Effector CD4-positive, alpha-beta T cell (primary cell): Measurements from ENCODE around the gene COX10.
"Not testable (repeated sequence)": the region's sequence is repeated elsewhere in the genome, so short reads cannot be mapped to it uniquely, and the experiment has no call there.

ENCODE experiments used
- DNase-seq: peaks from one replicate; pipeline ENCODE4 v3.0.0-alpha.2; 2020

COX10 gene

DNA sequence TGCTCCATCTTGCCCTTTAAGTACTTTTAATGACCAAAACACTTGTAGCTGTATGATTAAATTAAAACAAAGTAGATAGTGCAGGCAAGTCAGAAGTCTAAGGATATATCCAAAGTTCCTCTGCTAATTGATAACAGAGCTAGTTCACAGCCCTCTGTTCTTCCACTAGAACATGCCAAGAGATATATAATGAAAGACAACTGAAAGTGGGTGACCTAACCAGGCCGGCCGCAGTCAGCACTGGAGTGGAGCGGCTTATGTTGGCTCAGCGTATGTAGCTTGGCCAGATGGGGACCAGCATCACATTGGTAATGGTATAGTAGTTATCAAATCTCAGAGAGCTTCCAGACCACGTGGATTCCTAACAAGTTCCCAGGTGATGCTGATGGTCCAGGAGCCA is 115.2 kb downstream of the COX10 start:
- not testable (repeated sequence) for DNase-seq

DNA sequence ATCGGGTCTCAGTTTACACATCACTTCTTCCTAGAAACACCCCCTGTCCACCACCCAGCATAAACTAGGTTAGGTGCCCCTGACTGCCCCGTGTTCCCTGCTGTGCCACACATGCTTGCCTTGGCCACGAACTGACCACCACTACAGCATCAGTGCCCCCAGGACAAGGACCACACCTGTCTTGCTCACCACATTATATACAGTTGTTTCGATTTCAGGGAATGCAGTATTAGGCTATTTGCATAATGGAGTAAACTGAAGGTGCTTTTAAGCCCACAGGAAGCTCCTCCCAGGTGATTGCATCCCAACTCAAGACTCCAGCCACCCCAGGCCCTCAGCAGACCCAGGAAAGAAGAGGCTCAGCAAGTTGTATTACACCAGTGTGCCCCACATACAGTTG is 117.1 kb downstream of the COX10 start:
- not testable (repeated sequence) for DNase-seq

DNA sequence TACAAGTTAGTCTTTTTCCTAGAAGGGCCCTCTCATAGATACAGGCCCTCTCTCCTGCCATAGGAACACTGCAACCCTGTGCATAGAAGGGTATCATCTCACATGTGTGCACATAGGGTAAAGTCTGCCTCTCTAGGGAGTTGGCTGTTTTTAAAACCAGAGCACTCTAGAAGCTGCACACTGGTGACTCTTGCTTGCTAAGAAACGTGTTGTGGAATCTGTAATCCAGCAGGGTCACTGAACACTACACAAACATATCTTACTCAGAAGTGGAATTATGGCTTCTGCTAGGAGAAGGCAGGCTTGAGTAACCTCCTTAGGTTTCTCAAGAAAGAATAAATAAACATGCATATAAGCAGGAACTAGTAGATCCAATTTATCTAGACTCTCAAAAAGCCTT is 121.5 kb downstream of the COX10 start:
- DNase-seq = not testable (repeated sequence)

DNA sequence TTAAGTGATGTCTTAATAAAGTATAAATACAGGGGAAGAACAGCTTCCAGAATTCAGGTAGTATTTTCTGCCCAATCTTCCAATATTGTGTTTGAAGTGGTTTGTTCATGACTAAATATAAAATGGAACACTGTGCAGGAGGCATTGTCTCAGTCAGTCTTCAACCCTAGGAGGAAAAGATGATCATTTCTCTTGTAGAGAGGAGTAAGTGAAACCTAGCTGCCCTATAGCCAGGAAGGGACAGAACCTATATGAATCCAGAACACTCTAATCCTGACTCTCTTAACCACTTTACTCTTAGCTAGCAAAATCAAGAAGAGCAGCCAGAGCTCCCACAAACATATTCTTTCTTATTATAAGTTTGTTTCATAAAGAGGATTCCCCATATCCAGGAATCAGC is 122.2 kb downstream of the COX10 start:
- not testable (repeated sequence) for DNase-seq

DNA sequence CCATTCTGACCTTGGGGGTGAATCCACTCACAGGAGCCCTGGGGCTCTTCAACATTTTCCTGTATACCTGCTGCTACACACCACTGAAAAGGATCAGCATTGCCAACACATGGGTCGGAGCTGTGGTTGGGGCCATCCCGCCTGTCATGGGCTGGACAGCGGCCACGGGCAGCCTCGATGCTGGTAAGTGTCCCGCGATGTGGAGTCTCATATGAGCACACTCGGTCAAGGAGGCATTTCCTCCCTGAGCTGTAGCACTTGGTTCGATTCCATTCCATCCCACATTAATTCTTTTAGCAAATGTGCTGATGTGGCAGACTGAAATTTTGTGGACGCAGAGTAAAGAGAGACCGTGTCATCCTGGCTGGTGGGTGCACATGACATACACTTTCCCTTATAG is 122.7 kb downstream of the COX10 start:
- DNase-seq = not testable (repeated sequence)

DNA sequence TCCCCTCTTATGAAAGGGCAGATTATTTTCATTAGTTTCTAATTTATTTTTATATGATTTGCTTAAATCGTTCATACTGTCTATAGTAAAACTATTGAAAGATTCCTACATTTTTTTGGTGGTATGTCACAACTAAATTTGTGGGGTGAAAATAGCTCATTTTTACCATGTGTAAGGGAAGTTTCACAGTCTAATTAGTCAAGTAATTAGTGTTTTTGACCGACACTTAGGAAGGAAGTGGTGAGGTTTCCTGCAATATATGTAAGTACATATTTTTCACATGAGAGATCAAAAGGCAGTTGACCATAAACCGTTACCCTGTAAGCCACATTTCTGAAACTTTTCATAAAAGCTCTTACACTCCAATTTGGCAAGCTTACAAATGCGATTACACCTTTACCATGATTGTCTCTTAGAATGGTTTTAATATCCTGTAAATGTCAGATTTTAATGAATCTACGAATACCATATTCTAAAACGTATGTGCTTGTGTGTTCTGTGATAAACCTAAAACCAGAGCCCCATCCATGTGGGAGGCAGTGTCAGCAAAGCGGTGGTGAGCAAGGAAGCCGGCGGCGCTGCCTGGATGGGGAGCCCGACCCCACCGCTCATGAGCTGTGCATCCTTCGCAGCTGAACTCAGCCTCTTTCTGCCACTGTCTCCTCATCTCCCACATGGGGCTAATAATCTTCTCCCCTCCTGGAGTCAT is 123.5 kb downstream of the COX10 start:
- DNase-seq = not testable (repeated sequence)

DNA sequence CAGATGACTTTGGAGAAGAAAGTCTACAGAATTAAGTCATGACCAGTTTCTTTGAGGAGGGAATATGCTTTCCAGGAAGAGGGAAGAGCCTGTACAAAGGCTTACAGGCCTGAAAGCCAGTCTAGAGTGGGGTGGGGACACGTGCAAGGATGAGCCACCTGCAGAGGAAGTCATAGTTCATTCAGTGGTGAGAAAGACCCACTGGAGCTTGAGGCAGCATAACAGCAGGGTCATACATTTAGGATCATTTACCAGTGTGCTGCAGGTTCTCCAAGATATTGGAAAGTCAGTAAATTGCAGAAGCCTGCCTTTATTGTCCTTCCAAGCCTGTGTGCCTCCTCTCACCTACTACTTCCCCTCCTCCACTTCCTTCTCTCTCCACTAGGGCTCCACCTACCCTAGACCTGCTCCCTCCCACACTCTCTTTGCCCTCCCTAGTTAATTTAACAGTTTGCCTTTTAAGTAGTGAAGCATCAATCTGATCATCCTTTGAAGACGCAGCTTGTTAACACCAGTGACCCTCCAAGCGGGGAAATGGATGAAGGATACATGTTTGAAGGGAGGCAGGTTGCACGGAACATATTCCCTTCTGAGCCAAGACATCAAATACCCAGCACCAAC is 127.2 kb downstream of the COX10 start:
- DNase-seq = no peak

DNA sequence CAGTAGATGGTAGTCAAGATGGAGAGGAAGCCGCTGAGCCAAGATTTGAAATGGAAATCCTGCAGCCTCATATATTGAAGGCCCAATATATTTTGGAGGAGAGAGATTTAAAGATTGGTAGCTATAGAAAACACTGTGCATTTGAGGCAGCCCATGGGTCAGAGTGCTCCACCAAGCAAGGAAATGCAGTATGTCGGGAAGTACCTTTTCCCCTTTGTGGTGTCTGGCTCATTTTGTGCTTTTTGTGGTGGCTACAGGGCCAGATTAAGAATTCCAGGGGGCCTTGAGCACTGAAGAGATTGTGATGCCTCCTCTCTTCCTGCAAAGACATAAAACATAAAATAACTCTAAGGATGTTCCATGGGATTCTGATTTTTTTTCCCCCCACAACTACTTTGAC is 127.8 kb downstream of the COX10 start:
- no peak for DNase-seq

DNA sequence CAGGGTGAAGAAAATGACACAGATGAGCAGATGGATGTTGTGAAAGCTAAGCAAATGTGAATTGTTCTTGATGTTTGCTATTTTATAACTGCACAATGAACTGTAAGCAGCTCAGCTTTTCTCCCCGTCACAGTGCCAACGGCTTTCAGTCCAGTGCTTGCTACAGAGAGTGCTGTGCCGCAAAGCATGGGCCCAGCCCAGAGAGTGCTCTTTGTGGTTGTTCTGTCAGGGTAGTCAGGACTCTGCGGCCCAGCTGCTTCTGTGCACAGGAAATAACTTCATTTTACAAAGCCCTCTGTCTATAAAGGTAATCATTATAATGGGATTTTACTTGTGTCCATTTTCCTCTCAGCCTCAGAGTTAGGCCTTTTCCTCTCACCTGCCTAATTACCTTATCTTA is 128.3 kb downstream of the COX10 start:
- peak; percentile 38 for DNase-seq

DNA sequence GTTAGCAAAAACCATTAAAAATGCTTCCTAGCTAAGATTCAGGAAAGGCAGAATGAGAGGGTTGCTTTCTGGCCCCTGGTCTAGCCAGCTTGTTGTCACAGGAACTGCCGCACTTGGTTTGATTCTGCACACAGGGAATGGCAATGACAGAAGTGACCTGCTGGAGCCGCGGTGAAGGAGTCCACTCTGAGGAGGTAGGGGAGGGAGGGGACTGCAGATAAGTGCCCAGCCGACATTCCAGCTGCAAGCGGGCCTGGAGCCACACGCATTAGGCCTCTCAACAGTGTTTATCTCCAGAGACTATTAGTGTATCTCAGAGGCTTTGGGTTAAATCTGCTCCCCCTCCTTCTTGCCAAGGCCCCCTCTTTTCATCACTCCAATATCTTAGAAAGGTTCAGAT is 128.7 kb downstream of the COX10 start:
- DNase-seq = no peak

DNA sequence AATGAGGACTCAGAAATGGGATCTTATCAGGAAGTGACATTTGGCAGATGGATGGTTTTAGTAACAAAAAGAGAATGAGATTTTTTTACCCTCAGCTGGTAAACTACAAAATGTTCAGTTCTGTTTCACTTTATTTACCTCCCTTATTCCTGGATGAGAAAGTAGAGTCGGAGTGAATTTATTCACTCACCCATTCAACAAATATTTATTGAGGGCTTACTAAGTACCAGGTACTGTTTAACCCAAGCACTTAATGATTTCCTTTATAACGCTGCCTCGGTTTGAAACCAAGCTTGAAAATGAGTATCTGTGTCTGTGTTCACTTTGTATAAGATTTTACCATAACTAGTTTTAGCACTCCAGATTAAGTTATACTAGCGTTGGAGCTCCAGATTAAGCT is 129.3 kb downstream of the COX10 start:
- no peak for DNase-seq

DNA sequence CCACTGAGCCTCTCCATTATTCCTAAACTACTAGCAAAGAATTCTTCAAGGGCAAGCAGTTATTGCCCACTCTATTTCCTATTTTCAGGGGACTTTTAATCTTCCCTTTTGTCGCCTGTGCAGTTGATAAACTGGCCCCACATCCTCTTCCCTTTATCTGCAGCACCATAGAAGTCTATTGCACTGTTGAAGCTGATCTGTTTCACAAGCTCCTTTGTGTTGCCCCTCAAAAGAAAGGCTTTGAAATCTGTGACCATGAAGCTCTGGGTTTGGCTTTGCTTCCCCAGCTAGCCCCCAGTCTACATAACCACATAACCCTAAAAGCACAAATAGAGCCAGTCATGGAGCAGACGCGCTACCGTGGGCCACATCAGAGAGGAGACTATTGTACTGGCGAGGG is 130.3 kb downstream of the COX10 start:
- DNase-seq = no peak

DNA sequence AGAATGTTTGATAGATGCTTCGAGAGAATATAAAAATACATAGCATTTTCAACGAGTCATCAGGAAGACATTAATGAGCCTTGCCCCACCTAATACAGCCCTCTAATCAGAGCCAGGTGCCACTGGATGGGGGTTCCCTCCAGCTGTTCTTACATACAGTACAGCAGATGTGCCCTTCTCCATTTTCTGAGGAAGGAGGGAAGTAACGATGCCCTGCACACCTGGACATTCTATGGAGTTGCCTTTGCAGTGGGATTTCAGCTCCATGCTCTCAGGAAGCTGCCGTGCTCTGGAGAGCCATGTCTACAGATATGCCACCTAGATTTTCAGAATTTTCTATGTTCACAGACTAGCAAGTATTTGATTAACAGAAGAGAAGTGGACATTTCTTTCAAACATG is 131.1 kb downstream of the COX10 start:
- no peak for DNase-seq

DNA sequence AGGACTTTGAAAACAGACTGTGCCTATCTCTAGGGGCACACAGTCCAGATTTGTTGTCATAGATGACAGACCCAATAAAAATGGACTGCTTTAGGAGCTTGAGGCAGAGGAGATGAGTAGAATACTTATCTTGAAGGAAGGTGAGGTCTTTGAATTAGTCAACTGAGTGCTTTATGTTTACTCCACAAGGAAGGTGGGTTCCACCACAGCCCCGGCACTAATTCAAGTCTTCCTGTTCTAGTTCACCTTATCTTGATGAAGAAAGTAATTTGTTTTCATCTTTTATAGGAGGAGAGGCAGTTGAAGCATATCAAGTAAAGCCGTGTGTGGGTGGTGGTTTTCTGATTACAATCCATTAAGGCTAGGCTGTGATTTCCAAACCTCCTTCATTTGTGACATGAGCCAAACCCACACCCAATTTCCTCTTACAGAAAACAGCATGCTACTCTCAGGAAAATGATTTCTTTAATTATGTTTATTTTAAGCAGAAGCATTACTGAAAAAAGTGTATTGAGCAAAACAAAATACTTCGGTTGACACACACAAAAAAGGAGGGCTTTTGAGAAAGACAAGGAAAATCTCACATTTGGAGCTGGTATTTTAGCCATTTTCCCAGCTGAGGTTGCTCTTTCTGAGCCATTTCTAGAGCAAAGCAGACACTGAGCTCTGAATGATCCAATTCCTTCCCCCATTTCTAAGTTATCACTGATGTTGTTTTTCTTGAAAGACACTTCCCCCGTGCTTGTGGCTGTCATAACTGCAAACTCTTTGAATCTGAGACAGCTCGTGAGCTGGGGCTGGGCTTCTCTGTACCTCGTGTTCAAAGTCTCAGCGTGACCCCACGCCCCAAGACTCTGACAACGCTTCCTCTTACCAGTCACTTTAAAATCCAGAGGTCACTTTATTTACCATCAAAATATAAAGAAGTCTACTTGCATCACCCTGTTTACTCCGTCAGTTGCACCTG is 132.0 kb downstream of the COX10 start:
- peak; percentile 67 for DNase-seq

DNA sequence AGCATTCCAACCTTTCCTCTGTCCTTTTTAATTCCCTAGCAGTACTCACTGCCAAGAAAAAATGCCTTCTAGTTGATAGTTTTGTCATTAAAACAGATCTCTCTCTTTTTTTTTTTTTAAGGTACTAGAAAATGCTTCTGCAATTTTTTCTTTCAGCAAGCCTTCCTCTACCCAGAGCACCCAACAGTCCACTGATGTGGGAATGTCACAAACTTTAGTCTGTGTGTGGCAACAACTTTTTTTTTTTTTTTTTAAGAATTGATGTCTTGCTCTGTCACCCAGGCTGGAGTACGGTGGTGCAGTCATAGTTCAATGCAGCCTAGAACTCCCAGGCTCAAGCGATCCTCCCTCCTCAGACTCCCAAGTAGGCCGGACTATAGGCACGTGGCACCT is 132.7 kb downstream of the COX10 start:
- no peak for DNase-seq

DNA sequence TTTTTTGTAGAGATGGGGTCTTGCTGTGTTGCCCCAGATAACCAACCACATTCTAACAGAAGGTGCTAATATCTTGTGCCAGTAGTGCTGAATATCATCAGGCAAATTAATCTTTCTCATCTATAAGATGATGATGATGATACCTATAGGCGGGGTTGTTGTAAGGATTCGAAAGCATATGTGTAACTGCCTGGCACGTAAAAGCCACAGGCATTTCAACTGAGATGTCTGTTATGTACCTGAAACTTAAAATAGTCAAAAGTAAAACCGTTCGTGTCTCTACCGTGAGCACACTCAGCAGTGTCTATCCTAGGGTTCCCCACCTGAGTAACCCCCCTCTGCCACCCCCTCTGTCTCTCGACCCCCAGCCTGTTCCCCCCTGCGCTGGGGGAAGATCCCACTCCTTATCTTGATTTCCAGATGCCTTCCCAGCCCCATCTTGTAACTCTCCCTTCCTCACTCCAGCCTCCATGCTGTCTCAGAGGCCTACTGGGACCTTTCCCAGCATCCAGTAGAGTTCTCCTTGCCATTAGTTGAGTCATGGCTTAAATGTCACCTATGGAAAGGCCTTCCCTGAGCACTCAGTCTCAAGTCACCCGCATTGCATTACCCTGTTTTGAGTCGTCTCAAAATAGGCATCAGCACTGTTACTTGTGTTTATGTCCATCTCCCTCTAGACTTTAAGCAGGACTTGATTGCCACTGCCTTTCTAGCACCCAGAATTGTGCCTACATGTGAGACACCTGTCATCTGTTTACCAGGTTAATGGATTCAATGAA is 133.3 kb downstream of the COX10 start:
- no peak for DNase-seq

DNA sequence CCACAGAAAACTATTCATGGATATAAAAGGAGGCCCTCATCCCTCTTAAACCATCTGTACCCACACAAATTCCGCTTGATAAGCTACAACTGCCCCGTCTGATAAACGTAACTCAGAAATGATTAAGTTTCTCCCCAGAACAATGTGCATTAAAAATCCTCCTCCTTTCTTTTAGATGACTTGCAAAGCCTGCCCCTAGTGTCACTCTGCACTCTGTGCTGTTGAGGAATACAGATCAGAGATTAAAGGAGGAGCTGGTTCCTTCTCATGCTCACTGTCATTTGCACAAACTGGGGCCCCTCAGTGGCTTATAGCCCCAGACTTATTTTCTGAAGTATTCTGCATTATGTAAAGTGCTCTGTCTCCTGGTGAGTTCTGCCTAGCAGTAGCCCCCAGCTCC is 134.1 kb downstream of the COX10 start:
- peak; percentile 28 for DNase-seq

DNA sequence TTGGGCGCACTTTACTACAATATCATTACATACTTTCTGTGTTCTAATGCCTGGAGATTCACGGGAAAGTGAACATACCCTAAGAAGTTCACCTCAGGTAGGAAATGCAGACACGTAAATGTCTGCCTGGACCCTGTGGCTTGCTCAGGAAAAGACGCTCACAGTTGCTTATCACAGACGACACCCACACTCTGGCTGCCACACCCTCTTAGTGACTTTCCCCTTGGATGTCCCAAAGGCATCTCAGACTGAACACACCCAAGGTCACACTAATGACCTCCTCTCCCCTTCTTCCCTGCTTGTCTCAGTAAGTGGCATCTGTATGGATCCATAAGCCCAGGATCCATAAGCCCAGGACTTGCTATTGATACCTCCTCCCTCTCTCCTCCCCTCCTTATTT is 134.8 kb downstream of the COX10 start:
- DNase-seq = no peak

DNA sequence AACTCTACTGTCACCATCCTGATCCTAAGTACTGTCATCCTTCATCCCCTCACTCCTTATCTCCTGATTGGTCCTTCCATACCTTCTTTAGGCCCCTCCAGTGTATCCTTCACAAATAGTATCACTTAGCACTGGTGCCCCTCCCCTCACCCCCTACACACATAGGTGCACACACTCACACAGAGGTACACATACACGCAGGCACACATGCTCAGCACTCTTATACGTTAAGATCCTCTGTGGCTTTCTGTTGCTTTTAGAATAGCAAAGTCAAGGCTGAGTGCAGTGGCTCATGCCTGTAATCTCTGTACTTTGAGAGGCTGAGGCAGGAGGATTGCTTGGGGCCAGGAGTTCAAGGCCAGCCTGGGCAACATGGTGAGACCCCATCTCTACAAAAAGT is 135.2 kb downstream of the COX10 start:
- DNase-seq = no peak

DNA sequence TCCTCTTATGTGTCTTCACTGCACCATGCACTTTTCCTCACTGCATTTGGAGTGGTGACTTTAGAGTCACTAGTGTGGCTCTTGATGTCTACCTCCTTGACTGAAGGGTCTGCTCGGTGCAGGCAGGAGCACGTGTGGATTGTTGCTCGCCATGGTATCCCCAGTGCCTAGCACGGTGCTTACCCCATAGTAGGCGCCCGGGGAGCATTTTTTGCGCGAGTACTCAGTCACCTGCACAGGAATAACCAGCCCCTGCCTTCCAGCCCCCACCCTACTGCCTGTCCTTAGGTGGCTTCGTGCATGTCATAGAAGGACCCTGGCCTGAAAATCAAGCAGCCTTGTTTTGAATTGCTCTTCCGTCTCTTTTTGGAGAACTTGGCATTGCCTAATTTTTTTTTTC is 136.1 kb downstream of the COX10 start:
- DNase-seq = no peak

DNA sequence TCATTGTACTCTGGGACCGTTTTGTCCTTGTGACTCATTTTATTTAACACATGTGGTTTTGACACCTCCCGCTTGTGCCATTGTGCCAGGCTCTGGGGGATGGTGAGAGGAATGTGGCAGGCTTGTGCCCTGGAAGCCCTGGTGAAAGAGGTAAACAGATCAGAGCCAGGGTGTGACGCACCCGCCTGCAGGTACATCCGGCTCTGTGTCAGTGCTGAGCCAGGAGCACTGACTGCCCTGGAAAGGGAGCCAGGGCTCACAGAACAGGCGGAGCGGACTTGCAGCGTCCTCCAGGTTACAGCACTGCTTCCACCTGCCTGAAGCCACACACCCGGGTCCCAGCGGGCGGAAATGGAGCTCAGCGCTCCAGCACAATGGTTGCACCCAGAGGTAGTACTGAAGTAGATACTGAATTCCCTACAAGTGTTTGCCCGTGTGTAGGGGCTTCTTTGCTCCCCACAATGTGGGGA is 136.7 kb downstream of the COX10 start:
- DNase-seq = peak; percentile 53

DNA sequence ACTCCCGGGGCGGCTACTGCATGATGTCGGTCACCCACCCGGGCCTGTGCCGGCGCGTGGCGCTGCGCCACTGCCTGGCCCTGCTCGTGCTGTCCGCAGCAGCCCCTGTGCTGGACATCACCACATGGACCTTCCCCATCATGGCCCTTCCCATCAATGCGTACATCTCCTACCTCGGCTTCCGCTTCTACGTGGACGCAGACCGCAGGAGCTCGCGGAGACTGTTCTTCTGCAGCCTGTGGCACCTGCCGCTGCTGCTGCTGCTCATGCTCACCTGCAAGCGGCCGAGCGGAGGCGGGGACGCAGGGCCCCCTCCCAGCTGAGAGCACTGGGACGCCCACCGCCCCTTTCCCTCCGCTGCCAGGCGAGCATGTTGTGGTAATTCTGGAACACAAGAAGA is 137.6 kb downstream of the COX10 start:
- no peak for DNase-seq

DNA sequence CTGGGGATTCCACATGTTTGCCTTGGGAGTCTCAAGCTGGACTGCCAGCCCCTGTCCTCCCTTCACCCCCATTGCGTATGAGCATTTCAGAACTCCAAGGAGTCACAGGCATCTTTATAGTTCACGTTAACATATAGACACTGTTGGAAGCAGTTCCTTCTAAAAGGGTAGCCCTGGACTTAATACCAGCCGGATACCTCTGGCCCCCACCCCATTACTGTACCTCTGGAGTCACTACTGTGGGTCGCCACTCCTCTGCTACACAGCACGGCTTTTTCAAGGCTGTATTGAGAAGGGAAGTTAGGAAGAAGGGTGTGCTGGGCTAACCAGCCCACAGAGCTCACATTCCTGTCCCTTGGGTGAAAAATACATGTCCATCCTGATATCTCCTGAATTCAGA is 138.5 kb downstream of the COX10 start:
- no peak for DNase-seq
